K562 (cell line): ENCODE measurements around the gene SREBF1. TPM values are rescaled to one million over a fixed set of nuclear protein-coding genes. Genes with fewer than 3 reads are reported as not detected.
A peak's percentile ranks its signal among the peaks of the same experiment; 100 is the strongest.

Source experiments
- ATAC-seq: fragments of 200-7000 bp; cut with Tn5 transposase; 3 replicates; pipeline ENCODE4 v1.9.1; 2020; ENCODE audit warnings: moderate library complexity
- BruUV-seq: library from RNA; stranded (reverse); fragments of 400-500 nt; replicated peaks from 2 replicates; lab custom pipeline; 2021; lab: Mats Ljungman, UMichigan
- CTCF ChIA-PET: fragments of 300-600 bp; formaldehyde crosslinking; extraction: SDS; loops from one replicate; lab custom pipeline; 2021; ENCODE audit warnings: low intra/inter-chr PET ratio; lab: Yijun Ruan, JAX
- POLR2A ChIA-PET: fragments of 300-600, 350-650 bp; sonication (Branson Sonifier 250); formaldehyde crosslinking; extraction: SDS; loops from one replicate; lab custom pipeline; 2021; ENCODE audit warnings: antibody characterized with exemption, inconsistent platforms; lab: Yijun Ruan, JAX
- DNase-seq, 4 experiments: peaks; one replicate each; pipeline versions ENCODE4 v3.0.0 to v3.0.0-alpha.2; 2011 to 2018; ENCODE audit warnings: low spot score in 3 of 4, mixed read lengths in 3 of 4; ENCODE audit errors: extremely low read depth in 1 of 4
- FAIRE-seq: peaks from 2 replicates; lab custom pipeline; 2011; peaks lifted over from hg19 to GRCh38; lab: Jason Lieb, UNC
- H2AFZ ChIP-seq: 2 replicates; pipeline ENCODE4 v1.6.0; 2011; ENCODE audit warnings: low read depth, low read length, control low read depth, inconsistent platforms
- H3K27ac ChIP-seq: fragments of 200-600 bp; 3 replicates; pipeline ENCODE4 v1.8.0; 2011; ENCODE audit warnings: low read depth, mild to moderate bottlenecking, control low read depth, inconsistent platforms, low read length, moderate library complexity, mixed read lengths; ENCODE audit errors: extremely low read depth
- H3K27me3 ChIP-seq, 2 experiments: fragments of 300-600 bp in 1 of 2; 2 replicates in 1 of 2; 3 replicates in 1 of 2; pipeline versions ENCODE4 v1.6.0 to v1.8.0; 2011; ENCODE audit warnings: inconsistent platforms in 2 of 2, low read length in 2 of 2, mild to moderate bottlenecking in 1 of 2, mixed read lengths in 1 of 2, moderate library complexity in 1 of 2; ENCODE audit not compliant: control insufficient read depth in 2 of 2, insufficient read depth in 2 of 2
- H3K36me3 ChIP-seq: fragments of 300-600 bp; 3 replicates; pipeline ENCODE4 v1.8.0; 2011; ENCODE audit warnings: mild to moderate bottlenecking, low read length, inconsistent platforms; ENCODE audit not compliant: control insufficient read depth, insufficient read depth
- H3K4me1 ChIP-seq, 2 experiments: fragments of 200-600 bp in 1 of 2; replicated peaks in 1 of 2; 2 replicates in 1 of 2; 3 replicates in 1 of 2; pipeline versions ENCODE4 v1.5.1 to v1.8.0; 2011; ENCODE audit warnings: inconsistent platforms in 2 of 2, low read length in 2 of 2, mild to moderate bottlenecking in 1 of 2, mixed read lengths in 1 of 2, moderate library complexity in 1 of 2; ENCODE audit not compliant: control insufficient read depth in 2 of 2, insufficient read depth in 2 of 2
- H3K4me2 ChIP-seq: 2 replicates; pipeline ENCODE4 v1.6.1; 2011; ENCODE audit warnings: low read length, control low read depth, inconsistent platforms, mixed read lengths; ENCODE audit not compliant: insufficient read depth
- H3K4me3 ChIP-seq: fragments of 200-600 bp; sonication (generic), shearing (Covaris generic); 2 replicates; pipeline ENCODE4 v1.5.1; 2016; ENCODE audit warnings: control low read depth, inconsistent platforms
- H3K79me2 ChIP-seq: fragments of 200-600 bp; 3 replicates; pipeline ENCODE4 v1.8.0; 2011; ENCODE audit warnings: low read length, inconsistent platforms; ENCODE audit not compliant: control insufficient read depth, insufficient read depth
- H3K9ac ChIP-seq, 2 experiments: 2 replicates each; pipeline versions ENCODE4 v1.6.0 to v1.6.1; 2011; ENCODE audit warnings: low read depth in 2 of 2, low read length in 2 of 2, control low read depth in 1 of 2, inconsistent platforms in 1 of 2, mild to moderate bottlenecking in 1 of 2, mixed read lengths in 1 of 2; ENCODE audit not compliant: insufficient read depth in 1 of 2
- H3K9me1 ChIP-seq: one replicate; pipeline ENCODE4 v1.6.0; 2011; ENCODE audit warnings: inconsistent platforms, mild to moderate bottlenecking, low read length, moderate library complexity; ENCODE audit not compliant: control insufficient read depth, insufficient read depth
- H3K9me3 ChIP-seq: replicated peaks from 2 replicates; pipeline ENCODE4 v1.5.1; 2011; ENCODE audit warnings: low read depth, low read length, inconsistent platforms; ENCODE audit not compliant: control insufficient read depth, insufficient read depth
- H4K20me1 ChIP-seq: replicated peaks from 2 replicates; pipeline ENCODE4 v1.6.1; 2011; ENCODE audit warnings: low read length, inconsistent platforms, mixed read lengths; ENCODE audit not compliant: control insufficient read depth, insufficient read depth
- CBFA2T2 ChIP-seq: fragments of 450-650 bp; conservative IDR thresholded peaks from 2 replicates; pipeline ENCODE4 v1.6.1; 2017; ENCODE audit warnings: mild to moderate bottlenecking
- COPS2 ChIP-seq: fragments of 450-650 bp; conservative IDR thresholded peaks from 2 replicates; pipeline ENCODE4 v1.6.1; 2016; ENCODE audit warnings: mild to moderate bottlenecking, moderate library complexity
- DIDO1 ChIP-seq: fragments of 450-650 bp; IDR thresholded peaks from 2 replicates; pipeline ENCODE4 v1.6.1; 2016; ENCODE audit warnings: low read depth, missing biosample characterization, missing genetic modification characterization
- DNMT1 ChIP-seq: fragments of 450-650 bp; IDR thresholded peaks from 2 replicates; pipeline ENCODE4 v1.6.1; 2016; ENCODE audit warnings: antibody characterized with exemption, mild to moderate bottlenecking
- FOXK2 ChIP-seq, 2 experiments: fragments of 450-650 bp; IDR thresholded peaks in 1 of 2; conservative IDR thresholded peaks in 1 of 2; 2 replicates each; pipeline ENCODE4 v1.6.1; 2016; ENCODE audit warnings: low read depth in 2 of 2, mild to moderate bottlenecking in 1 of 2
- MTF1 ChIP-seq: fragments of 250-450 bp; sonication (Bioruptor Pico); IDR thresholded peaks from 2 replicates; pipeline ENCODE4 v1.9.0; 2021; ENCODE audit warnings: moderate library complexity, mild to moderate bottlenecking, inconsistent platforms, borderline replicate concordance
- PHB2 ChIP-seq: fragments of 450-650 bp; IDR thresholded peaks from 2 replicates; pipeline ENCODE4 v1.6.1; 2017; ENCODE audit warnings: low read depth
- ZC3H11A ChIP-seq: IDR thresholded peaks from 2 replicates; pipeline ENCODE4 v1.6.1; 2012; ENCODE audit warnings: low read depth, low read length, improper control_type of control experiment
- ZEB2 ChIP-seq: fragments of 450-650 bp; IDR thresholded peaks from 2 replicates; pipeline ENCODE4 v1.6.1; 2016
- ZNF41 ChIP-seq: fragments of 250-450 bp; sonication (Bioruptor Pico); conservative IDR thresholded peaks from 2 replicates; pipeline ENCODE4 v1.4.0; 2020; ENCODE audit warnings: mild to moderate bottlenecking
- ZNF766 ChIP-seq: fragments of 200-800 bp; sonication (Bioruptor generic); conservative IDR thresholded peaks from 2 replicates; pipeline ENCODE4 v1.6.1; 2016; ENCODE audit warnings: missing genetic modification characterization, missing compliant biosample characterization
- WGBS: fragments of 100-300 bp; shearing (Covaris generic); methylation state at CpG from one replicate; pipeline ENCODE4 v1.1.6; 2016; ENCODE audit warnings: low coverage, mixed read lengths; ENCODE audit not compliant: insufficient coverage; ENCODE audit errors: missing lambda C conversion rate; 5-methylcytosine and 5-hydroxymethylcytosine counted together
- in situ Hi-C: fragments of 300-500 bp; cut with MboI; formaldehyde crosslinking; loops from 4 replicates; pipeline ENCODE4 v1.15.0; 2018; ENCODE audit warnings: inconsistent platforms, mixed read lengths
- intact Hi-C: fragments of 100-400 bp; cut with micrococcal nuclease; formaldehyde crosslinking; loops from 2 replicates; pipeline ENCODE4 v1.14.2; 2022
- polyA plus RNA-seq, 8 experiments: library from polyadenylated mRNA; depleted of rRNA in 4 of 8; stranded (reverse) in 5 of 8; unstranded in 3 of 8; fragments of >200 nt; fragmentation: Nextera tagmentation in 2 of 8; fragmentation: Illumina TruSeq in 1 of 8; extraction: Ambion mirVana in 2 of 8; extraction: Trizol in 1 of 8; gene quantifications; 2 replicates each; pipeline versions ENCODE4 v1.2.1 to v1.2.3, GENCODE V29; 2011 to 2014; ENCODE audit warnings: inconsistent platforms in 1 of 8, missing spikeins in 1 of 8
- total RNA-seq, 7 experiments: library from RNA; depleted of rRNA in 6 of 7; stranded (reverse); fragments of >200 nt in 6 of 7; fragmentation: Illumina TruSeq in 2 of 7; extraction: Trizol in 2 of 7; gene quantifications; 2 replicates each; pipeline versions ENCODE4 v1.2.1 to v1.2.3, GENCODE V29; 2011 to 2021; ENCODE audit warnings: low replicate concordance in 1 of 7
- TF ChIP-seq, protein P1 (sequence below): sonication (generic); formaldehyde crosslinking; IDR thresholded peaks from 2 replicates; pipeline ENCODE4 v1.8.1; 2023; ENCODE audit warnings: missing genetic modification reagents, mild to moderate bottlenecking, borderline replicate concordance

The SREBF1 gene
- total and polyA plus RNA-seq, 9 of the 15 experiments (the other 6 are each of a cell fraction or from before 2014, with no cell fraction given): 1.6 to 169 (median 69.4) TPM

DNA sequence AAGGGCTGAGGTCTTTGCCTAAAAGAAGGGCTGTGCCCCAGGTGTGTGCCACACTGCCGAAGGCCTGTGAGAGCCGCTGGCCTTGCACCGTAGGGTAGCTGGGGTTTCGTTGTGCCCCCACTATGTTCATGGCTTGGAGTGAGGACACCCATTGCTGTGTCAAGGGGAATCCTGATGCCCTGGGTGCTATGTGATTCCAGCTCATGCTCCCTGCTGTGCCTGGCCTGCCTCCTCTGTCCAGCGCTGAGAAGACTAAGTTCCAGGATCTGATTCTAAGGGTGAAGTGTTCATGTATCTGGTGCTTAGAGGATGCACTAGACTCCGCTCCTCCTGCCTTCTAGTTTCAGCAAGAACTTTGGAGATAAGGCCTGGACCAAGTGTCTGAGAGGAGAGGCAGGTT is 47.4 kb downstream of the SREBF1 start:
- FAIRE-seq (no peak), DNase-seq (no peak), ATAC-seq (no peak)
- peak overlapping the region in 1 of 2 experiments; percentile 52; a peak in 1 of 4 replicates for H3K9ac ChIP-seq
- no peaks in the 10 kb centered on the region; the same call in 1 of the 2 replicates for H4K20me1 ChIP-seq
- no peak overlapping the region for H3K4me3 ChIP-seq
- in situ Hi-C loops: no loop called here
- POLR2A ChIA-PET: interaction anchor here (0.6 kb wide), 1 partner anchor 126 kb away, joined by 3 read pairs; no protein-coding TSS in a partner anchor
- no peaks in the 10 kb centered on the region for H3K27me3 ChIP-seq
- TF ChIP-seq ZNF41 (no peak), MTF1 (no peak), ZC3H11A (no peak), ZNF766 (CRISPR knock-in tag) (no peak), CBFA2T2 (no peak), COPS2 (no peak), DIDO1 (tag) (no peak), DNMT1 (no peak), PHB2 (no peak), ZEB2 (no peak), FOXK2 (conservative IDR thresholded peaks at IDR 0.05 in 1 of 2, IDR thresholded peaks at IDR 0.05 in 1 of 2; ENCODE audit: low read depth in 2 of 2) (no peak)
- TF ChIP-seq, protein P1, sequence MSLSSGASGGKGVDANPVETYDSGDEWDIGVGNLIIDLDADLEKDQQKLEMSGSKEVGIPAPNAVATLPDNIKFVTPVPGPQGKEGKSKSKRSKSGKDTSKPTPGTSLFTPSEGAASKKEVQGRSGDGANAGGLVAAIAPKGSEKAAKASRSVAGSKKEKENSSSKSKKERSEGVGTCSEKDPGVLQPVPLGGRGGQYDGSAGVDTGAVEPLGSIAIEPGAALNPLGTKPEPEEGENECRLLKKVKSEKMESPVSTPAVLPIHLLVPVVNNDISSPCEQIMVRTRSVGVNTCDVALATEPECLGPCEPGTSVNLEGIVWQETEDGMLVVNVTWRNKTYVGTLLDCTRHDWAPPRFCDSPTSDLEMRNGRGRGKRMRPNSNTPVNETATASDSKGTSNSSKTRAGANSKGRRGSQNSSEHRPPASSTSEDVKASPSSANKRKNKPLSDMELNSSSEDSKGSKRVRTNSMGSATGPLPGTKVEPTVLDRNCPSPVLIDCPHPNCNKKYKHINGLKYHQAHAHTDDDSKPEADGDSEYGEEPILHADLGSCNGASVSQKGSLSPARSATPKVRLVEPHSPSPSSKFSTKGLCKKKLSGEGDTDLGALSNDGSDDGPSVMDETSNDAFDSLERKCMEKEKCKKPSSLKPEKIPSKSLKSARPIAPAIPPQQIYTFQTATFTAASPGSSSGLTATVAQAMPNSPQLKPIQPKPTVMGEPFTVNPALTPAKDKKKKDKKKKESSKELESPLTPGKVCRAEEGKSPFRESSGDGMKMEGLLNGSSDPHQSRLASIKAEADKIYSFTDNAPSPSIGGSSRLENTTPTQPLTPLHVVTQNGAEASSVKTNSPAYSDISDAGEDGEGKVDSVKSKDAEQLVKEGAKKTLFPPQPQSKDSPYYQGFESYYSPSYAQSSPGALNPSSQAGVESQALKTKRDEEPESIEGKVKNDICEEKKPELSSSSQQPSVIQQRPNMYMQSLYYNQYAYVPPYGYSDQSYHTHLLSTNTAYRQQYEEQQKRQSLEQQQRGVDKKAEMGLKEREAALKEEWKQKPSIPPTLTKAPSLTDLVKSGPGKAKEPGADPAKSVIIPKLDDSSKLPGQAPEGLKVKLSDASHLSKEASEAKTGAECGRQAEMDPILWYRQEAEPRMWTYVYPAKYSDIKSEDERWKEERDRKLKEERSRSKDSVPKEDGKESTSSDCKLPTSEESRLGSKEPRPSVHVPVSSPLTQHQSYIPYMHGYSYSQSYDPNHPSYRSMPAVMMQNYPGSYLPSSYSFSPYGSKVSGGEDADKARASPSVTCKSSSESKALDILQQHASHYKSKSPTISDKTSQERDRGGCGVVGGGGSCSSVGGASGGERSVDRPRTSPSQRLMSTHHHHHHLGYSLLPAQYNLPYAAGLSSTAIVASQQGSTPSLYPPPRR (CRISPR knock-in tag): no peak
- TF ChIP-seq, all 486 proteins: peak for 0
- Histone ChIP-seq H3K79me2 (peaks cover 7% of the 10 kb centered on the region; the same call in 1 of the 3 replicates), H3K9me3 (no peaks in the 10 kb centered on the region), H2AFZ (no peak overlapping the region), H3K4me1 (peaks cover 0 to 82% of the 10 kb centered on the region in 2 experiments; a peak in 4 of 5 replicates), H3K36me3 (peaks cover 11% of the 10 kb centered on the region; the same call in 2 of the 3 replicates), H3K27ac (no peak overlapping the region), H3K4me2 (no peak overlapping the region), H3K9me1 (no peaks in the 10 kb centered on the region)
- intact Hi-C loops: loop anchor here (10.0 kb wide), 1 partner anchor 105 kb away; the partner anchor contains the start of gene RAI1
- WGBS: 78% methylated on average over 6 of the region's 6 CpGs
- no TSS peak for BruUV-seq
- CTCF ChIA-PET: no interaction called here
